Panc1 (cell line): ENCODE measurements around the gene PRSS21. TPM values are rescaled to one million over a fixed set of nuclear protein-coding genes. Genes with fewer than 3 reads are reported as not detected.

Source experiments
- ATAC-seq: fragments of 200-7000 bp; cut with Tn5 transposase; 2 replicates; pipeline ENCODE4 v1.9.1; 2020; ENCODE audit warnings: mild to moderate bottlenecking, moderate library complexity
- BruUV-seq: library from RNA; stranded (reverse); fragments of 400-500 nt; replicated peaks from 2 replicates; lab custom pipeline; 2021; lab: Mats Ljungman, UMichigan
- CTCF ChIA-PET: fragments of 300-600 bp; sonication (Branson Sonifier 250); formaldehyde crosslinking; loops from one replicate; lab custom pipeline; 2022; ENCODE audit warnings: antibody characterized with exemption; lab: Charles Lee
- POLR2A ChIA-PET: fragments of 300-600 bp; sonication (Branson Sonifier 250); formaldehyde crosslinking; loops from one replicate; lab custom pipeline; 2022; ENCODE audit warnings: antibody characterized with exemption; lab: Charles Lee
- DNase-seq: peaks from one replicate; pipeline ENCODE4 v3.0.0-alpha.2; 2010; ENCODE audit warnings: low read depth, low spot score
- H3K27ac ChIP-seq: 2 replicates; pipeline ENCODE4 v1.5.1; 2011; ENCODE audit warnings: mild to moderate bottlenecking, low read length, inconsistent platforms
- H3K27me3 ChIP-seq: fragments of 200-500 bp; sonication (Bioruptor generic); 2 replicates; pipeline ENCODE4 v1.6.0; 2014; ENCODE audit warnings: low read length, inconsistent platforms; ENCODE audit not compliant: control insufficient read depth, insufficient read depth
- H3K36me3 ChIP-seq: fragments of 200-500 bp; sonication (Bioruptor generic); 2 replicates; pipeline ENCODE4 v1.5.1; 2014; ENCODE audit warnings: inconsistent platforms, mild to moderate bottlenecking, low read length, moderate library complexity; ENCODE audit not compliant: control insufficient read depth, insufficient read depth
- H3K4me1 ChIP-seq: 2 replicates; pipeline ENCODE4 v1.5.1; 2011; ENCODE audit warnings: inconsistent platforms, mild to moderate bottlenecking, low read length, moderate library complexity; ENCODE audit not compliant: control insufficient read depth, insufficient read depth
- H3K4me3 ChIP-seq, 2 experiments: 2 replicates each; pipeline ENCODE4 v1.5.1; 2011 to 2012; ENCODE audit warnings: low read depth in 2 of 2, low read length in 2 of 2, mild to moderate bottlenecking in 2 of 2, inconsistent platforms in 1 of 2, moderate library complexity in 1 of 2
- H3K9me3 ChIP-seq: fragments of 200-500 bp; sonication (Bioruptor generic); 2 replicates; pipeline ENCODE4 v1.5.1; 2014; ENCODE audit warnings: low read depth, mild to moderate bottlenecking, inconsistent platforms, low read length, moderate library complexity; ENCODE audit not compliant: control insufficient read depth, insufficient read depth
- CTCF ChIP-seq: fragments of 450-650 bp; IDR thresholded peaks from 2 replicates; pipeline ENCODE4 v1.5.1; 2017; ENCODE audit warnings: mild to moderate bottlenecking
- POLR2AphosphoS5 ChIP-seq: IDR thresholded peaks from 2 replicates; pipeline ENCODE4 v1.6.1; 2012; ENCODE audit warnings: mild to moderate bottlenecking, low read depth, low read length, moderate library complexity
- REST ChIP-seq, 2 experiments: IDR thresholded peaks; 2 replicates each; pipeline ENCODE4 v1.6.1; 2011 to 2012; ENCODE audit warnings: low read depth in 2 of 2, control low read depth in 1 of 2, low read length in 1 of 2, mild to moderate bottlenecking in 1 of 2, moderate library complexity in 1 of 2; ENCODE audit not compliant: insufficient read depth in 1 of 2
- SIN3A ChIP-seq: IDR thresholded peaks from 2 replicates; pipeline ENCODE4 v1.6.1; 2012; ENCODE audit warnings: low read depth, mild to moderate bottlenecking, low read length, moderate library complexity, borderline replicate concordance; ENCODE audit not compliant: insufficient read depth
- TCF7L2 ChIP-seq: IDR thresholded peaks from 2 replicates; pipeline ENCODE4 v1.6.1; 2011; ENCODE audit warnings: mild to moderate bottlenecking, low read depth, low read length, inconsistent platforms
- in situ Hi-C: cut with HindIII; loops from 2 replicates; pipeline ENCODE4 v1.10.0; 2016; ENCODE audit warnings: low sequenced_read_pairs, low pct_unique_long_range_greater_than_20kb
- intact Hi-C: fragments of 100-400 bp; cut with micrococcal nuclease; formaldehyde crosslinking; loops from one replicate; pipeline ENCODE4 v1.10.0; 2022; ENCODE audit not compliant: unreplicated experiment
- total RNA-seq: library from RNA; stranded (reverse); gene quantifications from one replicate; pipeline ENCODE4 v1.2.1, GENCODE V29; 2021; ENCODE audit not compliant: unreplicated experiment

The PRSS21 gene
- total RNA-seq, 1 experiment from 2014 or later, result not detected

- no peak overlapping the region for H3K4me3 ChIP-seq
- H3K36me3 ChIP-seq, result no peaks in the 10 kb centered on the region
- ChIA-PET POLR2A (no interaction called here), CTCF (no interaction called here)
- H3K27me3 ChIP-seq, result no peaks in the 10 kb centered on the region
- no TSS peak for BruUV-seq
- no peak overlapping the region for H3K27ac ChIP-seq
- intact Hi-C loops, result no loop called here
- no peak for TF ChIP-seq POLR2AphosphoS5
- TF ChIP-seq TCF7L2, result no peak
- TF ChIP-seq SIN3A, result no peak
- no peak for TF ChIP-seq CTCF
- TF ChIP-seq REST (IDR thresholded peaks at IDR 0.05; ENCODE audit: insufficient read depth in 1 of 2, low read depth in 2 of 2, low read length in 1 of 2), result no peak
- DNase-seq (no peak), ATAC-seq (no peak)
- H3K9me3 ChIP-seq, result peaks cover 6% of the 10 kb centered on the region; the same call in 1 of the 2 replicates
- H3K4me1 ChIP-seq, result peaks cover 9% of the 10 kb centered on the region
- in situ Hi-C loops, result no loop called here
These were observed 7.8 kb upstream of the PRSS21 start for GRCh38 chr16:2809149-2809760.

GRCh38 chr16:2810651-2811050, 6.4 kb upstream of the PRSS21 start:
- no TSS peak for BruUV-seq
- Histone ChIP-seq H3K4me1 (peaks cover 13% of the 10 kb centered on the region), H3K27me3 (no peaks in the 10 kb centered on the region), H3K27ac (no peak overlapping the region), H3K4me3 (no peak overlapping the region), H3K36me3 (no peaks in the 10 kb centered on the region), H3K9me3 (peaks cover 1% of the 10 kb centered on the region; the same call in 1 of the 2 replicates)
- no peak for TF ChIP-seq POLR2AphosphoS5
- no peak for TF ChIP-seq CTCF
- no peak for TF ChIP-seq SIN3A
- ChIA-PET CTCF (interaction anchor here (0.7 kb wide), 1 partner anchor 10 kb away, joined by 4 read pairs; no protein-coding TSS in a partner anchor), POLR2A (interaction anchor here (0.6 kb wide), 1 partner anchor 38 kb away, joined by 5 read pairs; no protein-coding TSS in a partner anchor)
- intact Hi-C loops, result no loop called here
- in situ Hi-C loops, result no loop called here
- DNase-seq, result no peak
- no peak for ATAC-seq
